Measurements from ENCODE around the gene IDS. TPM values are rescaled to one million over a fixed set of nuclear protein-coding genes. Genes with fewer than 3 reads are reported as not detected.

Gene IDS
- total RNA-seq, 1 experiment from 2014 or later = 39.2 TPM

GRCh38 chrX:149487292-149487691 lies 17.8 kb downstream of the IDS start:
- no peak overlapping the region for H2BK12ac ChIP-seq (ENCODE audit: insufficient read length, low read depth, low read length)
- H3K27ac ChIP-seq (ENCODE audit: insufficient read length, low read depth, low read length) = no peak overlapping the region
- no peak overlapping the region for H3K4me3 Mint-ChIP-seq
- peaks cover 56 to 57% of the 10 kb centered on the region in 2 experiments for H3K9me3 Mint-ChIP-seq
- peak; percentile 46 for TF ChIP-seq CTCF (conservative IDR thresholded peaks at IDR 0.05)
- no peak overlapping the region for H2BK5ac ChIP-seq (ENCODE audit: insufficient read length, low read length)
- no peaks in the 10 kb centered on the region for H3K4me1 ChIP-seq (ENCODE audit: insufficient read depth, low read length)
- no peak overlapping the region for H4K8ac ChIP-seq (replicated peaks; ENCODE audit: insufficient read length, low read depth, low read length)
- H3K23ac ChIP-seq (ENCODE audit: insufficient read length, low read depth, low read length) = no peak overlapping the region
- no peak overlapping the region for H2AK5ac ChIP-seq (ENCODE audit: insufficient read length, low read length)
- H3K14ac ChIP-seq (ENCODE audit: insufficient read depth, low read length) = no peak overlapping the region
- H2BK20ac ChIP-seq (ENCODE audit: low read depth, low read length, poor library complexity, severe bottlenecking) = no peak overlapping the region
- no peak overlapping the region for H3K56ac ChIP-seq (ENCODE audit: insufficient read length, low read depth, low read length)
- no peaks in the 10 kb centered on the region for H3K27me3 Mint-ChIP-seq (ENCODE audit: low read depth)
- H3T11ph ChIP-seq (ENCODE audit: low read length) = no peak overlapping the region
- no peak overlapping the region for H2BK120ac ChIP-seq (ENCODE audit: low read depth, low read length, poor library complexity, severe bottlenecking)
- H4K20me1 ChIP-seq (ENCODE audit: control insufficient read depth, insufficient read depth, insufficient read length) = no peaks in the 10 kb centered on the region
- H3K36me3 Mint-ChIP-seq (ENCODE audit: insufficient read depth in 1 of 3, low read depth in 3 of 3) = peaks cover 15 to 61% (median 60%) of the 10 kb centered on the region in 3 experiments
- H3K23me2 ChIP-seq (ENCODE audit: insufficient read length, low read depth, low read length, poor library complexity, severe bottlenecking) = no peaks in the 10 kb centered on the region
- H3K18ac ChIP-seq (ENCODE audit: insufficient read length, low read depth, low read length) = no peak overlapping the region
- H3K79me1 ChIP-seq (ENCODE audit: insufficient read depth, low read depth, low read length, poor library complexity, severe bottlenecking) = no peaks in the 10 kb centered on the region
- H2AFZ ChIP-seq (ENCODE audit: low read length) = no peak overlapping the region
- H3K9me3 ChIP-seq (ENCODE audit: control insufficient read depth, low read depth, low read length) = peaks cover 48% of the 10 kb centered on the region
- no peak overlapping the region for H3K4ac ChIP-seq (ENCODE audit: low read depth, low read length)
- no peak overlapping the region for H2BK15ac ChIP-seq (ENCODE audit: low read depth, low read length)
- no peak overlapping the region for H4K91ac ChIP-seq (ENCODE audit: insufficient read length, low read depth, low read length)
- no peak overlapping the region for H3K27ac Mint-ChIP-seq
- DNase-seq = no peak
- no peak overlapping the region for H4K5ac ChIP-seq (ENCODE audit: insufficient read length, low read depth, low read length)
- no peaks in the 10 kb centered on the region for H3K4me1 Mint-ChIP-seq
- H3K4me2 ChIP-seq (ENCODE audit: insufficient read depth, insufficient read length, low read length) = no peak overlapping the region
- H3K9ac ChIP-seq (ENCODE audit: extremely low read depth, insufficient read length, low read length) = no peak overlapping the region
- H3K27me3 ChIP-seq (ENCODE audit: insufficient read depth, low read length) = no peaks in the 10 kb centered on the region; the same call in 1 of the 2 replicates
- WGBS (ENCODE audit: extremely low coverage, insufficient read length, low lambda C conversion rate) = no CpG with 5 or more reads among the region's 6 CpGs
- no peaks in the 10 kb centered on the region for H3K79me2 ChIP-seq (ENCODE audit: insufficient read depth, low read length)
